GM21529 (cell line): ENCODE data around the gene TMEM250.
"Not testable (repeated sequence)": the region's sequence is repeated elsewhere in the genome, so short reads cannot be mapped to it uniquely, and the experiment has no call there.

Source experiments
- ATAC-seq: cut with Tn5 transposase; IDR thresholded peaks from one replicate; pipeline ENCODE4 v1.9.1; 2021; ENCODE audit not compliant: unreplicated experiment

The TMEM250 gene, protein sequence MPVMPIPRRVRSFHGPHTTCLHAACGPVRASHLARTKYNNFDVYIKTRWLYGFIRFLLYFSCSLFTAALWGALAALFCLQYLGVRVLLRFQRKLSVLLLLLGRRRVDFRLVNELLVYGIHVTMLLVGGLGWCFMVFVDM

GRCh38 chr9:136118320-136119060 is at the start of gene TMEM250:
Gene TMEM250, minus strand, starts transcription at chr9:136118875. Its CDS starts 1,975 bp downstream, at chr9:136116900.
- ATAC-seq = peak; percentile 72

DNA sequence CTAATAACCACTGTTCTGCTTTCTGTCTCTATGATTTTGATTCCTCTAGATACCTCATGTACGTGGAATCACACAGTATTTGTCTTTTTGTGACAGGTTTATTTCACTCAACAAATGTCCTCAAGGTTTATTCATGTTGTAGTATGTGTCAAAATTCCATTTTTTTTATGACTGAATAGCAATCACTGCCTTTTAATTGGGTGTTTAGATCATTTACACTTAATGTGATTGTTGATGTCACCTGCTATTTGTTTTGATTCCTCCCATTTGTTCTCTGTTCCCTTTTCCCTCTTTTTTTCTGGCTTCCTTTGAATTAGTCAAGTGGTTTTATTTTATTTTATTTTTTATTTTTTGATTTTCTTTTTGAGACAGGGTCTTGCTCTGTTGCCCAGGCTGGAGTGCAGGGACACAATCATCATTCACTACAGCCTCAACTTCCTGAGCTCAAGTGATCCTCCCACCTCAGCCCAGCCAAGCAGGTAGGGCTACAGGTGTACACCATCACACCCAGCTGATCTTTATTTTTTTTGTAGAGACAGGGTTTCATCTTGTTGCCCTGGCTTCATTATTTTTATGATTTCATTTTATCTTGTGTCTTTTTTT is 44.7 kb upstream of the TMEM250 start:
- ATAC-seq = no peak

- ATAC-seq = no peak
These were observed 42.4 kb upstream of the TMEM250 start for GRCh38 chr9:136160995-136161610.

DNA sequence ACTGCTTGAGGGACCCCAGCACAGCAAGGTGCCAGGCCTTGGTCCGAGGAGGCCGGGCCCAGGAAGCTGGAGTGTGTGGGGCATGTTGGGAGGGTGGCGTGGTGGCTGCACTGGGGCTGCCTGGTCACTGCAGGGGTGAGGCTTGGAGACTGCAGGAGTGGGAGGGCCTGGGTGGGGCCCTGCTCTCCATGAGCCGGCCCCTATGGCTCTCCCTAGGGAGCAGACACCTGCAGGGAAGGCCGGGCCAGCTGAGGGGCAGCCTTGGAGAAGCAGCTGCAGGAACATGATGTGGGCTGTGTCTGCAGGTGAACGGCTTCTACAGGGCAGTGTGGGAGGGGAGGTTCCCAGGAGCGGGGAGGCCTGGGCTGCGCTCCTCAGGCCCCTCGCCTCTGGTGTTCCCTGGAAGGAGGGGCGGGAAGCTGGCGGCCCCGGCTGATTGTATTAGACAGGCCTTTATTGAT is 41.7 kb upstream of the TMEM250 start:
- no peak for ATAC-seq

GRCh38 chr9:136159851-136160250 is 41.2 kb upstream of the TMEM250 start:
- no peak for ATAC-seq

DNA sequence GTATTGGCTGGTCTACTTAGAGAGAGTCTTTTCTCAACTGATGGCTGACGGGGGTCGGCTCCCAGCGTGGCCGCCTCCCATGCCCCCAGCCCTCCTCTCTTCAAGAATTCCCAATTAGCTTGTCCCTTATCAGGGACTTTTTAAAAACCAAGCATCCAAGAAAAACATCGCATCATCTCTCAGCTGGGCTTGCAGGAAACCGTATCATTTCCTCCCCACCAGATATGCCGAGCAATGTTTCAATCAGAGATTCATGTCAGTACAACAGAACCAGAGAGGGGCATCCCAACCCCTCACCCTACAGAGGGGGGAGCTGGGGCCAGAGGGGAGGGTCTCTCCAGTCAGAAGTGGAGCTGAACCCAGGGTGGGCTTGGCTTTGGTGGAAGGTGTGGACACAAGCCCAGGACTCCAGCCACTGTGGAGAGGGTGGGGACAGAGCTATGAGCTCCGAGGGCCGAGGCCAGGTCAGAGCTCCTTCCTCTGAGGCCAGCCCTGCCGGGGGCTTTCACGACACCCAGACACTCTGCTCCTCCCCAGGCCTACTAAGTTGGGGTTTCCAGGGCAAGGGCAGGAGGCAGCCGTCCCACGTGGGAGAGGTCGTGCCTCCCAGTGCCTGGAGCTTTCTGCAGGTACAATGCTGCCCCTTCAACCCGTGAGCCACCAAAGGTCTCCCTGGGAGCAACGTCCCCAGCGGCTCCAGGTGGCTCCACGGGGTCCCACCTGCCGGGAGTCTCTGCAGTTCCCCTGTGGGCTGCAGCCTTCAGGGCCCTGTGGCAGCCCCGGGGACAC is 39.0 kb upstream of the TMEM250 start:
- no peak for ATAC-seq

DNA sequence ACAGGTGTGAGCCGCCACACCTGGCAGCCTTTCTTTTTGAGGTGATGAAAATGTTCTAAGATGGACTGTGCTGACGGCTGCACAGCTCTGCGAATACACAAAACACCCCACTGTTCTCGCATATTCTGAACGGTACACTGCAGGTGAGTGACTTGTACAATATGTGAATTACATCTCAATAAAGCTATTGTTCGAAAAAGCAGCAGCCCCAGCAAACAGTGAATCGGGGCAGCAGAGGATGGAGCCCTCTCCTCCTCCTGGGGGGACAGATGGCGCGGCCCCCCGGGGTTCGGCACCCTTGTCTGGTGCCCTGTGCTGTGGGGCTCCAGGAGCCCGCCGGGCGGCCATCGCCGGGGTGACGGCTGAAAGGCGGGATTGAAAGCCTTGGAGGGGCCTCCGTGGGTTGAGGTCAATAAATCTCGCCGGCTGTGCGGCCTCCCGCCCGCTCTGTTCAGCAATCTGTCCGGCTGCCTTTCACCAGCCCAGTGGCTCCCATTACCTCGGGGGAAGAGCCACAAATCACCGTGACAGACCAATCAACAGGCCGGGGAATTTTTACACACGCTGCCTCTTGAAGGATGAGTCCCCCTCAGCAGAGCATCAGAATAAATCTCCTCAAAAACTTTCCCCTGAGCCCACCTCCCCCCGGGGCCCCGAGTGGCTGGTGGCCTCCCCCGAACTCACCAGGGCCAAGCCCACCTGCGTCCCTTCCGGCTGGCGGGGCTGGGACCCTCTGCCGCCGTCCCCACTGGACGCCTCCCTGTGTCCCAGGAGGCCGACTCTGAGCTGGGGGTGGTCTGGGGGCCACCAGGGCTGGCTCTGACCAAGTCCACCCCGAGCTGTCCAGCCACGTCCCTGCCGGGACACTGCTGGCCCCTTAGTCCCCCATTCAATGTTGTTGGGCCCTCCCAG is 37.8 kb upstream of the TMEM250 start:
- ATAC-seq = no peak

GRCh38 chr9:136155576-136155975 is 36.9 kb upstream of the TMEM250 start:
- no peak for ATAC-seq

- ATAC-seq = no peak
These were observed 36.3 kb upstream of the TMEM250 start for GRCh38 chr9:136154943-136155342.

DNA sequence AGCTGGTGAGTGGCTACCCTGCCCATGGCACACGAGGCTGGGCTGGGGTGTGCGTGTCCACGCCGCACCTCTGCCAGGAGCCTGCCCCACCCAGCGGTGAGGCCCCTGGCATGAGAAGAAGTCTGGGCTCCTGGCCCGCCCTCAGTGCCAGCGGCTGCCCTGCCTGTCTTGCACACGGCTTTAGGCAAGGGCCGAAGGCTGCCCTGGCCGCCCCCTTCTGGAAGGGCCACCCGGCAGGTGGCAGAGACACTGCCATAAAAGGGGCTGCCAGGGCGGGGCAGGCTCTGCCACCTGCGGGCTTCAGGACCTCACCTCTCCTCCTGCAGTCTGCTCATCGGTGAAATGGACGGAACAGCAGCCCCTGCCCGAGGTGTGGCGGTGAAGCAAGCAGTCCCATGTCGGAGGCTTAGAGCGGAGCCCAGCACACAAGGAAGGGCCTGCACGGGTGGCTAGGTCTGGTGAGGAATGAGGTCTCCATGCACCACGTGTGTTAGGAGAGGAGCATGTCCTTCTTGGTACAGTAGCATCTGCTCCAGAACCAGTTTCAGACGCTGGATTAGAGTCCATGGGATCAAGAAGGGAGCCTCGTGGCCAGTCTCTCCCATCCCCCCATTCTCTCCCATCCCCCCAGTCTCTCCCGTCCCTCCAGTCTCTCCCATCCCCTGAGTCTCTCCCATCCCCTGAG is 34.8 kb upstream of the TMEM250 start:
- no peak for ATAC-seq

GRCh38 chr9:136152931-136153330 is 34.3 kb upstream of the TMEM250 start:
- no peak for ATAC-seq

DNA sequence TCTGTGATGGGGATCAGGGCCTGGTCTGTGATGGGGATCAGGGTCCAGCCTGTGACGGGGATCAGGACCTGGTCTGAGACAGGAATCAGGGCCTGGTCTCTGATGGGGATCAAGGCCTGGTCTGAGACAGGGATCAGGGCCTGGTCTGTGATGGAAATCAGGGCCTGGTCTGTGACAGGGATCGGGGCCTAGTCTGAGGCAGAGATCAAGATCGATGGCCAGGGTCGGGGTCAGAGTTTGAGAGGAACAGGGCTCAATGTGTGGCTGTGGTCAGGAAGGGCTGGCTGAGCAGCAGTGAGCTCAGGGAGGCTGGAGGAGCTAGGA is 33.8 kb upstream of the TMEM250 start:
- ATAC-seq = no peak

DNA sequence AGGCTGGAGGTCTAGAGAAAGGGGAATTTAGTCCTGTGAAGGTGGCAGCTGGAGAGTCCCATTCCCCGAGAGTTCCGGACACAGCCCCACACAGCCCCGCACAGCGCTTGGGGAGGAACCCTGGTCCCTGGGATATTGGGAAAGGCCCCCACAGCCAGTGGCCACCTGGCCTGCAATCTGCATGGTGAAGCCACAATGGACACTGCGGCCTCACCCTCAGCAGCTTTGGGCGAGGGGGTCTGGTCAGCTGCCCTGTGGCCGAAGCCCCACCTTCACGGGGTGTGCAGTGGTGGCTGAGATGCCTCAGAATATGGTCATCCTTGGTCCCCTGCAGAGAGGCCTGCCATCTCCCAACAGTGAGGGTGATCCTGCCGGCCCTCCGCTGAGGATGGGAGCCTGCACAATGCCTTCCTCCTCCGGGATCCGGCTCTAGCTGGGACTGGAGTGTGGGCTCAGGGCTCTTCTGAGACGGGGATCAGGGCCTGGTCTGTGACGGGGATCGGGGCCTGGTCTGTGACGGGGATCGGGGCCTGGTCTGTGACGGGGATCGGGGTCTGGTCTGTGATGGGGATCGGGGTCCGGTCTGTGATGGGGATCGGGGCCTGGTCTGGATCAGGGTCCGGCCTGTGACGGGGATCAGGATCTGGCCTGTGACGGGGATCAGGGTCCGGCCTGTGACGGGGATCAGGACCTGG is 33.3 kb upstream of the TMEM250 start:
- ATAC-seq = no peak

- no peak for ATAC-seq
These were observed 32.6 kb upstream of the TMEM250 start for GRCh38 chr9:136151214-136151804.

DNA sequence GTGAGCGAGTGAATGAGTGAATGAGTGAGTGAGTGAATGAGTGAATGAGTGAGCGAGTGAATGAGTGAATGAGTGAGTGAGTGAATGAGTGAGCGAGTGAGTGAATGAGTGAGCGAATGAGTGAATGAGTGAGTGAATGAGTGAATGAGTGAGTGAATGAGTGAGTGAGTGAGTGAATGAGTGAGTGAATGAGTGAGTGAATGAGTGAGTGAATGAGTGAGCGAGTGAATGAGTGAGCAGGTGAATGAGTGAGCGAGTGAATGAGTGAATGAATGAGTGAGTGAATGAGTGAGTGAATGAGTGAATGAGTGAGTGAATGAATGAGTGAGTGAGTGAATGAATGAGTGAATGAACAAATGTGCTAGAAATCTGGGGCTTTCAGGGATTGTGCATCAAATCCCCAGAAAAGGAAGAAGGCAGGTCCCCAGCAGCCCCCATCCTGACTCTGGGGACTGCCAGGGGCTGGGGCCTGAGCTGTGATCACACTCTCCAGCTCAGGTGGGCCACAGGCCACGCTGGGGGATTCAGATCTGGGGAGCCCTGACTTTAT is 32.1 kb upstream of the TMEM250 start:
- ATAC-seq = not testable (repeated sequence)

- no peak for ATAC-seq
These were observed 31.2 kb upstream of the TMEM250 start for GRCh38 chr9:136149853-136150252.

GRCh38 chr9:136149337-136149736 is 30.7 kb upstream of the TMEM250 start:
- ATAC-seq = no peak

GRCh38 chr9:136148766-136149165 is 30.1 kb upstream of the TMEM250 start:
- no peak for ATAC-seq
